Measurements from ENCODE around the gene RASSF1. TPM values are rescaled to one million over a fixed set of nuclear protein-coding genes. Genes with fewer than 3 reads are reported as not detected.
"Not testable (repeated sequence)": the region's sequence is repeated elsewhere in the genome, so short reads cannot be mapped to it uniquely, and the experiment has no call there.

Gene RASSF1
- total RNA-seq, 1 donor, result 45.7 TPM

DNA sequence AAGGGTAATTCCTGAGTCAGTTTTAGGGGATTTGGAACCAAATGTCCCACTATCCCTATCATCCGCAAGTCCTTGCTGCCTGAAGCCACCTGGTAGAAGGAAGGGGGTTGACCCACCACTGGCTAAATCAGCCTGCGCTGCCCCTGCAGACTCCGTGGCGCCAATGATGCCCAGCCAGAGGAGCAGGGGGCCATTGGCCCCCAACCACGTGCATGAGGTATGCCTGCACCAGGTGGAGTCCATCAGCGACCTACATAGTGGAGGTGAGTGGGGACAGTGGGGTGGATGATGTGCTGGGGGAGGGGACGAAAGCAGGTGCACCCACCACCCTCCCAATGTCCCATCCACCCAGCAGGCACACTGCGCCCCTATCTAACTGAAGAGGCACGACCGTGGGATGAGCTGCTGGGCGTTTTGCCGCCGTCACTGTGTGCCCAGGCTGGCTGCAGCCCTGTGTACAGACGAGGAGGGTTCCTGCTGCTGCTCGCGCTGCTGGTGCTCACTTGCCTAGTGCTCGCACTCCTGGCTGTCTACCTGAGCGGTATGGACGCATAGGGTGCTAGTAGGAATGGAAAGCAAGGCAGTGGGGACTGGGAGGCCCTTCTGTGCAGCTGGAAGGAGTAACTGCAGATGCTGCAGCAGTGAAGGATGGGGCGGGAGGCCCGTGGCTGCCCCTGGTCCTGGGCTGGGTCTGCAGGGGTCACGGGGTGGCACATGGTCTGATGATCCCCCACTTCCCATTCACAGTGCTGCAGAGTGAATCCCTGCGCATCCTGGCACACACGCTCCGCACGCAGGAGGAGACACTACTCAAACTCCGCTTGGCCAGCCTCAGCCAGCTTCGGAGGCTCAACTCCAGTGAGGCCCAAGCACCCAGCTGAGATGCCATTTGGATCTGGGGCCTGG is 54.1 kb downstream of the RASSF1 start:
- DNase-seq (ENCODE audit: low read depth), result no peak
- H3K4me3 ChIP-seq (ENCODE audit: low read depth, low read length), result no peak overlapping the region
- TF ChIP-seq, protein P1, sequence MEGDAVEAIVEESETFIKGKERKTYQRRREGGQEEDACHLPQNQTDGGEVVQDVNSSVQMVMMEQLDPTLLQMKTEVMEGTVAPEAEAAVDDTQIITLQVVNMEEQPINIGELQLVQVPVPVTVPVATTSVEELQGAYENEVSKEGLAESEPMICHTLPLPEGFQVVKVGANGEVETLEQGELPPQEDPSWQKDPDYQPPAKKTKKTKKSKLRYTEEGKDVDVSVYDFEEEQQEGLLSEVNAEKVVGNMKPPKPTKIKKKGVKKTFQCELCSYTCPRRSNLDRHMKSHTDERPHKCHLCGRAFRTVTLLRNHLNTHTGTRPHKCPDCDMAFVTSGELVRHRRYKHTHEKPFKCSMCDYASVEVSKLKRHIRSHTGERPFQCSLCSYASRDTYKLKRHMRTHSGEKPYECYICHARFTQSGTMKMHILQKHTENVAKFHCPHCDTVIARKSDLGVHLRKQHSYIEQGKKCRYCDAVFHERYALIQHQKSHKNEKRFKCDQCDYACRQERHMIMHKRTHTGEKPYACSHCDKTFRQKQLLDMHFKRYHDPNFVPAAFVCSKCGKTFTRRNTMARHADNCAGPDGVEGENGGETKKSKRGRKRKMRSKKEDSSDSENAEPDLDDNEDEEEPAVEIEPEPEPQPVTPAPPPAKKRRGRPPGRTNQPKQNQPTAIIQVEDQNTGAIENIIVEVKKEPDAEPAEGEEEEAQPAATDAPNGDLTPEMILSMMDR (IDR thresholded peaks at IDR 0.05; ENCODE audit: insufficient read depth, low read length), result no peak

DNA sequence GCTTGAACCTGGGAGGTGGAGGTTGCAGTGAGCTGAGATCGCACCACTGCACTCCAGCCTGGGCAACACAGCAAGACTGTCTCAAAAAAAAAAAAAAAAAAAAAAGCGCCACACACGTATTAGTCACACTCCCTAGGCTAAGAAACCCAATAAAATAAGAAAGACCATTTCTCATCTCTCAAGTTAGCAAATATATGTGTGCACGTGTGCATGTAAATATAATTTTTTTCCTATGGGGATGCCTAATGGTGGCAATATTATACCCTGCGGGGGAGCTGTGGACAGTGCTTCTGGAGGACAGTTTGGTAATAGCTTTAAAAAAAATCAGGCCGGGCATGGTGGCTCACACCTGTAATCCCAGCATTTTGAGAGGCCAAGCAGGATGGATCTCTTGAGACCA is 56.5 kb downstream of the RASSF1 start:
- not testable (repeated sequence) for H3K4me3 ChIP-seq (ENCODE audit: low read depth, low read length); DNase-seq (ENCODE audit: low read depth)

Other genes starting within 250 kb of the RASSF1 start
- 0.74 and 3.5 TPM in 2 replicates for gene SEMA3F, start 185.5 kb downstream of the RASSF1 start, total RNA-seq (ENCODE audit: low replicate concordance)
- gene GNAT1, start 149.2 kb downstream of the RASSF1 start, total RNA-seq (ENCODE audit: low replicate concordance), result not detected in 2 replicates
- gene SLC38A3, start 135.6 kb downstream of the RASSF1 start, total RNA-seq (ENCODE audit: low replicate concordance), result 0.27 TPM in 1 of 2 replicates, not detected in the other
- 195 and 203 TPM in 2 replicates for gene GNAI2, start 104.6 kb downstream of the RASSF1 start, total RNA-seq (ENCODE audit: low replicate concordance)
- gene SEMA3B, start 71.7 kb downstream of the RASSF1 start, total RNA-seq (ENCODE audit: low replicate concordance), result 9.7 and 110 TPM in 2 replicates
- not detected in 2 replicates for gene LSMEM2, start 61.7 kb downstream of the RASSF1 start, total RNA-seq (ENCODE audit: low replicate concordance)
- gene IFRD2, start 48.4 kb downstream of the RASSF1 start, total RNA-seq (ENCODE audit: low replicate concordance), result 45.3 and 72.7 TPM in 2 replicates
- 1.2 and 3.1 TPM in 2 replicates for gene HYAL3, start 41.4 kb downstream of the RASSF1 start, total RNA-seq (ENCODE audit: low replicate concordance)
- gene NAA80, start 41.4 kb downstream of the RASSF1 start, total RNA-seq (ENCODE audit: low replicate concordance), result 3.8 and 8.4 TPM in 2 replicates
- gene HYAL1, start 37.3 kb downstream of the RASSF1 start, total RNA-seq (ENCODE audit: low replicate concordance), result 0.90 TPM in 1 of 2 replicates, not detected in the other
- gene HYAL2, start 18.1 kb downstream of the RASSF1 start, total RNA-seq (ENCODE audit: low replicate concordance), result 7.8 and 27.0 TPM in 2 replicates
- 11.9 and 15.5 TPM in 2 replicates for gene TUSC2, start 12.6 kb downstream of the RASSF1 start, total RNA-seq (ENCODE audit: low replicate concordance)
- gene ZMYND10, start 4.9 kb upstream of the RASSF1 start, total RNA-seq (ENCODE audit: low replicate concordance), result 0.81 and 0.82 TPM in 2 replicates
- 9.4 and 19.7 TPM in 2 replicates for gene NPRL2, start 9.9 kb upstream of the RASSF1 start, total RNA-seq (ENCODE audit: low replicate concordance)
- 12.2 and 15.8 TPM in 2 replicates for gene CYB561D2, start 10.0 kb upstream of the RASSF1 start, total RNA-seq (ENCODE audit: low replicate concordance)
- 47.9 and 48.9 TPM in 2 replicates for gene TMEM115, start 18.7 kb upstream of the RASSF1 start, total RNA-seq (ENCODE audit: low replicate concordance)
- gene CACNA2D2, start 162.8 kb upstream of the RASSF1 start, total RNA-seq (ENCODE audit: low replicate concordance), result not detected in 2 replicates
- gene C3orf18, start 226.9 kb upstream of the RASSF1 start, total RNA-seq (ENCODE audit: low replicate concordance), result 13.3 and 16.4 TPM in 2 replicates
- 5.0 and 14.4 TPM in 2 replicates for gene HEMK1, start 228.7 kb upstream of the RASSF1 start, total RNA-seq (ENCODE audit: low replicate concordance)

Measured in fibroblast of the aortic adventitia (primary cell).